Panc1 (cell line): ENCODE data around the gene SCARB2. TPM values are rescaled to one million over a fixed set of nuclear protein-coding genes. Genes with fewer than 3 reads are reported as not detected.

Source experiments
- ATAC-seq: fragments of 200-7000 bp; cut with Tn5 transposase; 2 replicates; pipeline ENCODE4 v1.9.1; 2020; ENCODE audit warnings: mild to moderate bottlenecking, moderate library complexity
- BruUV-seq: library from RNA; stranded (reverse); fragments of 400-500 nt; replicated peaks from 2 replicates; lab custom pipeline; 2021; lab: Mats Ljungman, UMichigan
- CTCF ChIA-PET: fragments of 300-600 bp; sonication (Branson Sonifier 250); formaldehyde crosslinking; loops from one replicate; lab custom pipeline; 2022; ENCODE audit warnings: antibody characterized with exemption; lab: Charles Lee
- POLR2A ChIA-PET: fragments of 300-600 bp; sonication (Branson Sonifier 250); formaldehyde crosslinking; loops from one replicate; lab custom pipeline; 2022; ENCODE audit warnings: antibody characterized with exemption; lab: Charles Lee
- DNase-seq: peaks from one replicate; pipeline ENCODE4 v3.0.0-alpha.2; 2010; ENCODE audit warnings: low read depth, low spot score
- H3K27ac ChIP-seq: 2 replicates; pipeline ENCODE4 v1.5.1; 2011; ENCODE audit warnings: mild to moderate bottlenecking, low read length, inconsistent platforms
- H3K27me3 ChIP-seq: fragments of 200-500 bp; sonication (Bioruptor generic); 2 replicates; pipeline ENCODE4 v1.6.0; 2014; ENCODE audit warnings: low read length, inconsistent platforms; ENCODE audit not compliant: control insufficient read depth, insufficient read depth
- H3K36me3 ChIP-seq: fragments of 200-500 bp; sonication (Bioruptor generic); 2 replicates; pipeline ENCODE4 v1.5.1; 2014; ENCODE audit warnings: inconsistent platforms, mild to moderate bottlenecking, low read length, moderate library complexity; ENCODE audit not compliant: control insufficient read depth, insufficient read depth
- H3K4me1 ChIP-seq: 2 replicates; pipeline ENCODE4 v1.5.1; 2011; ENCODE audit warnings: inconsistent platforms, mild to moderate bottlenecking, low read length, moderate library complexity; ENCODE audit not compliant: control insufficient read depth, insufficient read depth
- H3K4me3 ChIP-seq, 2 experiments: 2 replicates each; pipeline ENCODE4 v1.5.1; 2011 to 2012; ENCODE audit warnings: low read depth in 2 of 2, low read length in 2 of 2, mild to moderate bottlenecking in 2 of 2, inconsistent platforms in 1 of 2, moderate library complexity in 1 of 2
- H3K9me3 ChIP-seq: fragments of 200-500 bp; sonication (Bioruptor generic); 2 replicates; pipeline ENCODE4 v1.5.1; 2014; ENCODE audit warnings: low read depth, mild to moderate bottlenecking, inconsistent platforms, low read length, moderate library complexity; ENCODE audit not compliant: control insufficient read depth, insufficient read depth
- CTCF ChIP-seq: fragments of 450-650 bp; IDR thresholded peaks from 2 replicates; pipeline ENCODE4 v1.5.1; 2017; ENCODE audit warnings: mild to moderate bottlenecking
- POLR2AphosphoS5 ChIP-seq: IDR thresholded peaks from 2 replicates; pipeline ENCODE4 v1.6.1; 2012; ENCODE audit warnings: mild to moderate bottlenecking, low read depth, low read length, moderate library complexity
- REST ChIP-seq, 2 experiments: IDR thresholded peaks; 2 replicates each; pipeline ENCODE4 v1.6.1; 2011 to 2012; ENCODE audit warnings: low read depth in 2 of 2, control low read depth in 1 of 2, low read length in 1 of 2, mild to moderate bottlenecking in 1 of 2, moderate library complexity in 1 of 2; ENCODE audit not compliant: insufficient read depth in 1 of 2
- SIN3A ChIP-seq: IDR thresholded peaks from 2 replicates; pipeline ENCODE4 v1.6.1; 2012; ENCODE audit warnings: low read depth, mild to moderate bottlenecking, low read length, moderate library complexity, borderline replicate concordance; ENCODE audit not compliant: insufficient read depth
- TCF7L2 ChIP-seq: IDR thresholded peaks from 2 replicates; pipeline ENCODE4 v1.6.1; 2011; ENCODE audit warnings: mild to moderate bottlenecking, low read depth, low read length, inconsistent platforms
- in situ Hi-C: cut with HindIII; loops from 2 replicates; pipeline ENCODE4 v1.10.0; 2016; ENCODE audit warnings: low sequenced_read_pairs, low pct_unique_long_range_greater_than_20kb
- intact Hi-C: fragments of 100-400 bp; cut with micrococcal nuclease; formaldehyde crosslinking; loops from one replicate; pipeline ENCODE4 v1.10.0; 2022; ENCODE audit not compliant: unreplicated experiment
- total RNA-seq: library from RNA; stranded (reverse); gene quantifications from one replicate; pipeline ENCODE4 v1.2.1, GENCODE V29; 2021; ENCODE audit not compliant: unreplicated experiment

Gene SCARB2
- total RNA-seq, 1 experiment from 2014 or later = 59.4 TPM

- H3K4me1 ChIP-seq = no peaks in the 10 kb centered on the region
- DNase-seq (no peak), ATAC-seq (no peak)
- in situ Hi-C loops = no loop called here
- H3K4me3 ChIP-seq = no peak overlapping the region
- H3K27ac ChIP-seq = no peak overlapping the region
- H3K27me3 ChIP-seq = no peaks in the 10 kb centered on the region
- BruUV-seq = no TSS peak
- CTCF ChIA-PET = no interaction called here
- intact Hi-C loops = no loop called here
- TF ChIP-seq TCF7L2 (no peak), POLR2AphosphoS5 (no peak), CTCF (no peak), SIN3A (no peak), REST (IDR thresholded peaks at IDR 0.05; ENCODE audit: insufficient read depth in 1 of 2, low read depth in 2 of 2, low read length in 1 of 2) (no peak)
- POLR2A ChIA-PET = no interaction called here
- H3K9me3 ChIP-seq = no peaks in the 10 kb centered on the region
- H3K36me3 ChIP-seq = peaks cover 12% of the 10 kb centered on the region
Measured at GRCh38 chr4:76127754-76128153, 85.9 kb downstream of the SCARB2 start.

GRCh38 chr4:76125816-76126215 is 87.8 kb downstream of the SCARB2 start:
- ATAC-seq (no peak), DNase-seq (no peak)
- H3K9me3 ChIP-seq = no peaks in the 10 kb centered on the region
- POLR2A ChIA-PET = no interaction called here
- H3K27ac ChIP-seq = no peak overlapping the region
- no peaks in the 10 kb centered on the region for H3K4me1 ChIP-seq
- CTCF ChIA-PET = no interaction called here
- no peaks in the 10 kb centered on the region for H3K27me3 ChIP-seq
- no peak overlapping the region for H3K4me3 ChIP-seq
- TF ChIP-seq POLR2AphosphoS5 = no peak
- no peak for TF ChIP-seq SIN3A
- no peak for TF ChIP-seq TCF7L2
- TF ChIP-seq REST (IDR thresholded peaks at IDR 0.05; ENCODE audit: insufficient read depth in 1 of 2, low read depth in 2 of 2, low read length in 1 of 2) = no peak
- TF ChIP-seq CTCF = no peak
- BruUV-seq = no TSS peak
- in situ Hi-C loops = no loop called here
- intact Hi-C loops = no loop called here
- H3K36me3 ChIP-seq = peaks cover 5% of the 10 kb centered on the region
